ENCODE results near the gene CARD10.

The CARD10 gene

DNA sequence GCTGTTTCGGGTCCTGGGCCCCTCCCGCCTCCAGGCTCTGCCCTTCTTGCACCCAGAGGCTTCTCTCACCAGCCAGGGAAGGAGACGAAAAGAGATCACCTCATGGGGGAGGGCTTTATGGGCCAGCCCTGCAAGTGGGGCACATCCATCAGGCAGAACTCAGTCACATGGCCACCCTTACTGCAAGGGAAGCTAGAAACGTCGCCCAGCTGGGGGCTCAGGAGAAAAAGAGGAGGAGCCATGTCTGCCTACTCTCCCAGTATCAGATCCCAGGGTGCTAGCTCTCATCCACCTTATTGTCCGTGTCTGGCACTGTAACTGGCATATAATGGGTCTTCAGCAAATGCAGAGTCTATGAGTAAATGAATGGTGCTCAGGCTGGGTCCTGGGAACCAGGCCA, 57.3 kb downstream of the CARD10 start:
- DNase-seq = no peak

DNA sequence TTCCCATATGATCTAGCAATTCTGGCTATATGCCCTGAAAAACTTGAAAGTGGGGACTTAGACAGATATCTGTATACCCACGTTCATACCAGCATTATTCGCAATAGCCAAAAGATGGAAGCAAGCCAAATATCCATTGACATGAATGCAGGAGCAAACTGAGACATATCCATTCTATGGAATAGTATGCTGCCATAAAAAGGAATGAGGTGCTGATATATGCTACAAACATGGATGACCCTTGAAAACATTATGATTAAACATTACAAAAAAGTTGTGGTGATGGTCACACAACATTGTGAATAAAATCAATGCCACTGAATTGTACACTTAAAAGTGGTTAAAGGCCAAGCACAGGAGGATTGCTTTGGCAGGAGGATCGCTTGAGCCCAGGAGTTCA, 58.5 kb downstream of the CARD10 start:
- no peak for DNase-seq

DNA sequence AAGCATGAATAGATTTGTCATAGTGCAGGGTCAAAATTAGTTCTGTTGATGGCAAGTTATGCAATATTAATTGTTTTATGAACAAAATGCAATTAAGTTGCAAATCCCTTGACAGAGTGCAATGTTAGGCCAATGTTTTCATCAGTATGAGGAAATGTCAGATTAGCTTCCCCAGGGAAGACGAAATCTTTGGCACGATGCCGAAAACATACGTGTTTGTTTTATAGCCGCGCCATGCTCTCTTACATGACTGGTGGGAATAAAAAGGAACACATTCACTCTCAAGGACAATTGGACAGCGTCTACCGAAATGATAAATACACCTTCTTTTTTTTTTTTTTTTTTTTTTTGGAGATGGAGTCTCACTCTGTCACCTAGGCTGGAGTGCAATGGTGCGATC, 60.0 kb downstream of the CARD10 start:
- DNase-seq = no peak

DNA sequence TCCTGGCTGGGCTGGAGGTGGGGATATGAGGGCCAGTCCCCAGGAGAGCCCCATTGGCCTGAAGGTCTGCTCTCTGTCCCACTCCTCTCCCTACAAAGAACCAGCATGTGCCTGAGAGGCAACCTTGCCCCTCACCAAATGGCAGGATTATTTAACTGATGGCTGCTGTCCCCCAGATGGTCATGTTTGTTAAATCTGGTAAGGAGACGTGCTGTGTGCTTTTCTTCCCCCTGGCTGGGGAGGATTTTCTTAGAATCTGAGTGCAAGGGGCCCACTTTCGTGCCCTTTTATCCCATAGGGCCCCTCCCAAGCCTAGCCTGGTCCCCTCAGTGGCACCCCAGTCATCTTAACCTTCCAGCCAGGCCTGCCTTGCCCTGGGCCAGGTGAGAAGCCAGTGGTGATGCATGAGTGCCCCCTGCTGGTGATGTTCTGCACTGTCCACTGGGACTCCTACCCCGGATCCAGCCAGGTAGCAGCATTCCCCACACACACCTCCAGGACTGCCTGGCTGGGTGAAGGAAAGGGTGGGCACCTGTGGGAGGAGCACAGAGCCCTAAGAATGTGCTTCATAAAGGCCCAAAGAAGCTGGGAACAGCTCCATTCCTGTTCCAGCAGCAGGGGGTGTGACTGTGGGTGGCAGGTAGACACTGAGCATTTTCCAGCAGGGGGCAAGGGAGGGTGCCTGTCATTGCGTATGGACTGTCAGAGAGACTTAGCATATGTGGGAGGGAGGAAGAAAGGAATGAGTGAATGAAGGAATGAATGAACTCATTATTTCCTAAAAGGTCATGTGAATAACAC, 61.9 kb downstream of the CARD10 start:
- no peak for DNase-seq

DNA sequence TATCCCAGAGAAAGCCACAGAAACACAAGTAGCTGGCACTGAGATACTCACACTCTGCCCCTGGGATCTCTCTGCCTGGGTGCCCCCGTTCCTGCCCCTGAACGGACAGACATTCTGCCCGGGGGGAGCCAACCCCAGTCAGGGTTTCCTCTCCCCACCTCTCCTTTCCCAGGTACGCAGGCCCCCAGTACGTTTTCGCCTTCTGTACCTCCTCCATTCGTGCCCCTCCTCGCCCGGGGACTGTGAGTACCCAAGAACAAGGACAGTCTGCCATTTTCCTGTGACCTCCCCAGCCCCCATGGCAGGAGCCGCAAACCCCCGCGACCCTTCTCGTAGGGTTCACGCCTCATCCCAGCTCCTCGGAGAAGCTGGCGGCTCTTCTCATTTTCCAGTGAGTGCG, 62.9 kb downstream of the CARD10 start:
- no peak for DNase-seq

DNA sequence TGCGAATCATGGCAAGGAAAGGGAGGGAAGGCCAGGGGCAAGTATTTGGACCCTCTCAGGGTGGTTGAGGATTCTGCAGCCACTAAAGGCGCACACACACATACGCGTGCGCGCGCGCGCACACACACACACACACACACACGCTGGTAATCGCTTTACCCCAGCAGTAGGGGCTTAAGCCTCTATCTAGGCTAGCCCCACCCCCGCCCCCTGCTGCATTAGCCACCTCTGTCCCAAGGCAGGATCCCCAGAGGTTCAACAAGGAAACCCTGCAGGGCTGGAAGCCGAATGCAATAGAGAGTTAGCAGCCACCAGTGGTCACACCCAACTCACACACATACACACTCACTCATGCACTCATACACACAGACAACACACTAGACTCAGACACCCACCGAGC, 63.3 kb downstream of the CARD10 start:
- no peak for DNase-seq

DNA sequence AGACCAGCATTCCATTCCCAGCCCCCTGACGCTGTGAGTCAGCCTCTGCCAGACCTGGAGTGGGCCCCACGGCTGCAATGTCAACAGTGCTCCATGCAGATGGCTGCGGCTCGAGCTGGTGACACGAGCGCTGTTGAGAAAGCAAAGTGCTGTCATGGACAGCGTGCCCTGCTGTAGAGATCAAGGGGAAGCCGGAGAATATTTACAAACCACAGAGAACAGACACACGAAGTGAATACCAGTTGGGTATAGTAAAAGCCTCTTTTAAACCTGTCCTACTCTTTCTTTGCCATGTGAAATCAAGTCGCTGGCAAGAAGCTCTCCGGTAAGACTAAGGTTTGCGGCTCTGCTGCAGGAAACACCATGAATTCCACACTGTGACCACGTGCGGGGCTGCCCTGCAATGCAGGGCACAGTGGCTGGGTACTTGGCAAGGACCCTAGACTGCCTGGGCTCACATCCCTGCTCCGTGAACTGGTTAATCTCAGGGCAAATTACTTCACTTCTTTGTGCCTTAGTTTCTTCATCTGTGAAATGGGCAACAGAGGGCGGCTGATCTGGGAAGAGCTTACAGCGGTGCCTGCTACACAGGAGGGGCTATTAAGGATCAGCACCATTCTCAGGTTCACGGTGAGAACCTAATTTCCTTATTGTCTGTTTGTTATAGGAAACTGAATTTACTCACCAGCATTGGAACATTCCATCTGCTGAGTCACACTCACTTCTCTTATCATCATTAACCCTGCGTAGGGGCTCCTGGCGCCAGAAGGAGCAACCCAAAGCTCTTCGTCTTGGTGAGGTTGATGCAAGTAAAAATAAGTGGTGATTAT, 64.1 kb downstream of the CARD10 start:
- no peak for DNase-seq

DNA sequence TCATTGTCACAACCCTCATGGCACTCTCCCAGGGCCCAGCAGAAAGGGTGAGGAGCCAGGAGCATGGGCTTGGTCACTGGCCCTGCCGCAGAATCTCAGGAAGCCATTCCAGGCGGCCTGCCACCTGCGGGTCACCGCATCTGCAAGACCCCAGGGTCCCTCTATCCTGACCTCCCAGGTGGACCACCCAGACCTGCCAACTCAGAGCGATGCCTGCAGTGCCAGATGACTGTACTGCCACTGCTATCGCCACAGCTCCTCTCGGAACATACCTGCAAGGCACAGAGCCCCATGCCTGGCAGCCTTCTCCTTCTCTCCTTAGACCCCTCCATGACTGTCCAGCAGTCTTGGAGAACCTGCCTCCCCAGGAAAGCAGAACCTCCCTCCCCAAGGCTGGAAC, 65.5 kb downstream of the CARD10 start:
- DNase-seq = no peak

DNA sequence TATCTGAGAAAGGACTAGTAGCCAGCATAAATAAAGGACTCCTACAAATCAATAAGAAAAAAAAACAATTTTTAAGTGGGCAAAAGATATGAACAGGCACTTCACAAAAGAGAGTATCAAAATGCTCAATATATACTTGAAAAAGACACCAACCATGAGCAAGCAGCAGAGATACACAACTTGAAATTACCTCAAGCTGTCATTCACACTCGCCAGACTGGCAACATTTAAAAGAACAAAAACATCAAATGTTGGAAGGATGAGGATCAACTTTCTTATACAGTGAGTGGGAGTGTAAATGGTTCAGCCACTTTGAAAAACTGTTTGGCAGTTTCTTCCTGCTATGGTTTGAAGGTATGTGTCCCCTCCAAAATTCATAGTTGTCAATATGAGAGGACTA, 68.0 kb downstream of the CARD10 start:
- DNase-seq = no peak

DNA sequence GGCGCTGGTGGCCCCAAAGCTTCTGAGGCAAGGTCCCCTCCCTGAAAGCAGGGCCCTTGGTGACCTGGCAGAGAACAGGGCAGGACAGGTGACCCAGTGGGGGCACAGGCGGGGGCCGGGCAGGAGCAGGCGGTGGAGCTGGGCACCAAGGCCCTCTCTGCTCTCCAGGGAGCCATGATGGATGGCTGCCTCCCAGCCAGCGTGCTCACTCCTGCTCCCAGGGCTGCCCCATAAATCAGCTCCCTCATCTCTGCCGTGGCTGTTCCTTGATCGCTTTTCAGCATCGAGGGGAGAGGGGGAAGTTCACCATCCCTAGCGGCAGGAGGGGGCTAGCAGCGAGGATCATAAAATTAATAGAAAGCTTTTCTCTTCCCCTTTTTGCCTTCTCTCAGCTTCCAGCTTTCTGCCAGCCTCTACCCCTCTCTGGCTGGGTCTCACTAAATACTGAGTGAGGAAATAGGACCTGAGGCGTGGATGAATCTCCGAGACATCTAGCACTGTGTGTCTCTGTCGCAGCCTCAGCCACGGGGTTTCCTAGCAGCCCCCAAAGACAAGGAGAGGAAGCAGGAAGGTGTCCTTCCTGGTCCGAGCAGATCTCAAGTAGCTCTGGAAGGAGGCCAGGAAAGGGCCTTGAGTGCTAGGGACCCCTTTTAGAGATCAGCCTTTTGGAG, 69.7 kb downstream of the CARD10 start:
- no peak for DNase-seq

DNA sequence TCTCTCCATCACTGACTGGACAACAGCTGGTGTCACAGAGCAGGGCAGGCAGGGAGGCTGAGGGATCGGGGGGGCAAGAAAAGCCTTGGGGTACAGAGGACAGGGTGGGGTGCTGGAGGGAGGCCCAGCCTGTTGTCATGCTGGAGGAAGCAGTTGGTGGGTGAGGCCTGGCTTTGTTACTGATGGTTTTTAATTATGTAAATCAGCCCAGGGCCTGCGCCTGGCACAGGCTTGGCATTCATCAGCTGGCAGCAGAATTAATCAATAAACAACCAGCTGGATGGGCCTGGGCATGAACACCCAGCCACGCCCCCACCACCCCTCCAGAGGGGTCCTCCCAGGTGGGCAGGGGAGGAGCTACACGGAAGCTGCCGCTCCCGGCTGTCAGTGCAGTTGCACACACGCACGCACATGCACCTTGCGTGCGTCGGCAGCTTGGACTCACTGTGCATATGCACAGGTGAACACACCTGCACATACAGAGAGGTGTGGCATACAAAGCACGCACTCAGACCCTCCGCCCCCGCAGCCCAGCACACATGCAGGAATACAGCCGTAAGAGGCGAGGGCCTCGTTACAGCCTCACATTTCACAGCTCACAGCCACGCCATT, 70.6 kb downstream of the CARD10 start:
- no peak for DNase-seq

DNA sequence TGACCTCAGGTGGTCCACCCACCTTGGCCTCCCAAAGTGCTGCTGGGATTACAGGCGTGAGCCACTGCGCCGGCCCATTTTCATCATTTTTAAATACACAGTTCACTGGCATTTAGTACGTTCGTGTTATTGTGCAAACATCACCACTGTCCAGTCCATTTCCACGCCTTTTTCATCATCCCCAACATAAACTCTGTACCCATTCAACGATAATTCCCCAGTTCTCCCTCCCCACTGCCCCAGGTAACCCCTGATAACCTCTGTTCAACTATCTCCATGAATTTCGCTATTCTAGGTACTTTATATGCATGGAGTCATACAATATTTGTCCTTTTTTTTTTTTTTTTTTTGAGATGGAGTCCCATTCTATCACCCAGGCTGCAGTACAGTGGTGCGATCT, 73.7 kb downstream of the CARD10 start:
- DNase-seq = no peak

DNA sequence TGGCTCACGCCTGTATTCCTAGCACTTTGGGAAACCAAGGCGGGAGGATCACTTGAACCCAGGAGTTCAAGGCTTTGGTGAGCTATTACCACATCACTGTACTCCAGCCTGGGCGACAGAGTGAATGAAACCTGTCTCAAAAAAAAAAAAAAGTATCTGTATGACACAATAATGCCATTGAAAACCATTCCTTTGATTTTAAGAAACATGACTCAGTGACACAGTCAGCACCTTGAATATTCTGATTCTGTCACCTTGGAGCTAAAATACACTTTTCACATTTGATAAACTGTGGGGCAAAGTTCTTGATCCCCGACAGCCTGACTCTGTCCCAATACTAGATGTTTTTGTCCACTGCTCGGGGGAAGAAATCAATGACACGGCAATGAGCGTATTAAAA, 75.2 kb downstream of the CARD10 start:
- DNase-seq = no peak

DNA sequence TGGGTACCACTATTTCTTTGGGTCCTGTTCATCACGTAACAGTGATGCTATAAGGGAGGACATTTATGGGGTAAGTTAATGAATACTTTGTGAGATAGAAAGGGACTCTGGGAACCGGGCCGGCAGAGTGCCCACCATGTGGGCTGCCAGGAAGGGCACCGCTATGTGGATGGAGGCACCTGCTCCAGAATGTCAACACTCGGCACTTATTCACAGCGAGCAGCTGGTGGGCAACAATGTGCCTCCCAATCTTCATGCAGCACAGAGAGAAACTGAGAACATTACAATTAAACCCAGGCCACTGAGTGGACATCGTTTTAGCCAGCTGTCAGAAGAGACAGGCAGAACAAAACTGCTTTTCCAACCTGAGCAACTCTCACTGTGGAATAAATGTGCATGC, 76.1 kb downstream of the CARD10 start:
- DNase-seq = no peak

DNA sequence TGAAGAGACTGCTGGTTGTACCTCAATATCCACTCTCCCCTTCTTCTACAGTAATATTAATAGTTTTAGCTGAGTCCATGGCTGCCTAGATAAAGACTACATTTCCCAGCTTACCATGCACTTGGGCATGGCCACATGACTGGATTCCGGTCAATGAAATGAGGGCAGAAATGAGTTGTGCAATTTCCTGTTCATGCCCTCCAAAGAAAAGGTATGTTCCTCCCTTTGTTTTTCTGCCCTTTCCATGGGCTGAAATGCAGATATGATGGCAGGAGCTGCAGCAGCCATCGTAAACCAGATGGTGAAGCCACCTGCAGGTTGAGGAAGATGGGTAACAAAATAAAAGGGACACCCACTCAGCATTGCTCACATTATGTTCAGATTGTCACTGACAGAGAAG, 76.7 kb downstream of the CARD10 start:
- no peak for DNase-seq

DNA sequence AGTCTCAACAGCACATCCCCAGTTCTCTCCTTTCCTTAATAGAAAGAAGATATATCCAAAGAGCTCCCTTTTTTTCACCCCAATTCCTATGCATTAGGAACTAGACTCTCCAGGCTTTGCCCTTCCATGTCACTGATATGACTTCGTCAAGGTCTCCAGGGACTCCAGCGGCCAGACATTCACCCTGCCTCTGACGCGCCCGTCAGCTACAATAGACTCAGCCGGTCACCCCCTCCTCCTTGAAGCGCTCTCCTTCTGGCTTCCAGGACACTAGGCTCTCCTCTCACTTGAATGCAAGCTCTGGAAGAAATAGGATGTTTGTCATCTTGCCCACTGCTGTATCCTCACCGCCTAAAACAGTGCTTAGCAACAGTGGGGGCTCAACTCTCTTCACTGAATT, 77.1 kb downstream of the CARD10 start:
- no peak for DNase-seq

DNA sequence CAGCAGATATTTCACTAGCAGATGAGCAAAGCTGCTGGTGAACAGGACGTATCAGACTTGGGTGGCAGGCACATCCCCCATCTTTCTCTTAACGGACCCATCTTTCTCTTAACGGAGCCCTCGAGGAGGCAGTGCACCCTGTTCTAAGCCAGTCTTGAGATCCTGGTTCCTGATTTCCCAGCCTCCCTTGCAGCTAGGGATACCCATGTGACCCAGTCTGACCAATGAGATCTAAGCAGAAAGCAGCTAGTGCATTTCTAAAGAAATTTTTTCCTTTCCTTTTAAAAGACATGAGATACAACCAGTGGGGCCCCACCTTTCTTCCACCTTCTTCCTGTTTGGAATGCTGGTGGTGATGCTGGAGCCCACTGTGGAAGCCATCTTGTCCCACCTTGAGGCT, 78.3 kb downstream of the CARD10 start:
- DNase-seq = no peak
